DOHH2 (cell line): ENCODE results near the gene ESRRA.

Source experiments
- CTCF ChIP-seq: fragments of 200-600 bp; sonication (generic); IDR thresholded peaks from one replicate; pipeline ENCODE4 v1.5.1; 2014; ENCODE audit warnings: antibody characterized with exemption, mild to moderate bottlenecking, low read depth, low read length; ENCODE audit not compliant: poor library complexity, severe bottlenecking
- EZH2phosphoT487 ChIP-seq: fragments of 200-600 bp; sonication (generic); IDR thresholded peaks from 2 replicates; pipeline ENCODE4 v1.6.1; 2017; ENCODE audit warnings: borderline replicate concordance, mild to moderate bottlenecking, antibody characterized with exemption, low read length, moderate library complexity, mixed read lengths

GRCh38 chr11:64278576-64279190 is 26.6 kb upstream of the ESRRA start:
- TF ChIP-seq CTCF (no peak), EZH2phosphoT487 (no peak)
